GM12878 (cell line): ENCODE results near the gene MYBL2. TPM values are rescaled to one million over a fixed set of nuclear protein-coding genes. Genes with fewer than 3 reads are reported as not detected.

Source experiments
- ATAC-seq: fragments of 200-7000 bp; cut with Tn5 transposase; 3 replicates; pipeline ENCODE4 v1.9.1; 2020; ENCODE audit warnings: mild to moderate bottlenecking, moderate library complexity
- BruUV-seq: library from RNA; stranded (reverse); fragments of 400-500 nt; replicated peaks from 2 replicates; lab custom pipeline; 2021; lab: Mats Ljungman, UMichigan
- CTCF ChIA-PET: fragments of 300-600 bp; sonication (Branson Sonifier 250); formaldehyde crosslinking; extraction: SDS; loops from one replicate; lab custom pipeline; 2021; ENCODE audit warnings: inconsistent platforms; lab: Yijun Ruan, JAX
- POLR2A ChIA-PET: fragments of 350-600 bp; formaldehyde crosslinking; extraction: SDS; loops from one replicate; lab custom pipeline; 2021; ENCODE audit warnings: inconsistent platforms; lab: Charles Lee
- RAD21 ChIA-PET: fragments of 300-600 bp; sonication (Branson Sonifier 250); formaldehyde crosslinking; loops from one replicate; lab custom pipeline; 2023; ENCODE audit warnings: antibody characterized with exemption; ENCODE audit not compliant: unreplicated experiment; lab: Charles Lee
- SMC1A ChIA-PET: fragments of 300-600 bp; sonication (Branson Sonifier 250); formaldehyde crosslinking; loops from one replicate; lab custom pipeline; 2023; ENCODE audit not compliant: unreplicated experiment, uncharacterized antibody; lab: Charles Lee
- DNase-seq: peaks from one replicate; pipeline ENCODE4 v3.0.0-alpha.2; 2011; ENCODE audit warnings: low read depth, low spot score
- FAIRE-seq: peaks from 3 replicates; lab custom pipeline; 2011; peaks lifted over from hg19 to GRCh38; lab: Jason Lieb, UNC
- H2AFZ ChIP-seq: 2 replicates; pipeline ENCODE4 v1.6.0; 2011; ENCODE audit warnings: low read depth, low read length, control low read depth; ENCODE audit not compliant: control insufficient read depth
- H3K27ac ChIP-seq: 2 replicates; pipeline ENCODE4 v1.5.1; 2011; ENCODE audit warnings: control low read depth; ENCODE audit not compliant: control insufficient read depth, insufficient read depth
- H3K27me3 ChIP-seq, 2 experiments: replicated peaks in 1 of 2; 2 replicates each; pipeline versions ENCODE4 v1.6.0 to v1.6.1; 2011; ENCODE audit warnings: low read length in 1 of 2; ENCODE audit not compliant: control insufficient read depth in 2 of 2, insufficient read depth in 2 of 2
- H3K36me3 ChIP-seq, 2 experiments: 2 replicates each; pipeline ENCODE4 v1.5.1; 2011; ENCODE audit warnings: low read length in 1 of 2; ENCODE audit not compliant: control insufficient read depth in 2 of 2, insufficient read depth in 2 of 2
- H3K4me1 ChIP-seq: 2 replicates; pipeline ENCODE4 v1.6.1; 2011; ENCODE audit warnings: mild to moderate bottlenecking, low read length, moderate library complexity, mixed read lengths; ENCODE audit not compliant: control insufficient read depth, insufficient read depth
- H3K4me2 ChIP-seq: 2 replicates; pipeline ENCODE4 v1.6.0; 2011; ENCODE audit warnings: control low read depth; ENCODE audit not compliant: control insufficient read depth, insufficient read depth
- H3K4me3 ChIP-seq: fragments of 200-600 bp; sonication (generic); 2 replicates; pipeline ENCODE4 v1.5.1; 2016
- H3K79me2 ChIP-seq: 2 replicates; pipeline ENCODE4 v1.6.0; 2011; ENCODE audit warnings: low read length; ENCODE audit not compliant: control insufficient read depth, insufficient read depth
- H3K9ac ChIP-seq: 2 replicates; pipeline ENCODE4 v1.8.0; 2011; ENCODE audit warnings: low read length, control low read depth, mixed read lengths; ENCODE audit not compliant: control insufficient read depth, insufficient read depth
- H3K9me3 ChIP-seq: replicated peaks from 3 replicates; pipeline ENCODE4 v1.5.1; 2011; ENCODE audit warnings: mild to moderate bottlenecking, low read length; ENCODE audit not compliant: control insufficient read depth, insufficient read depth
- H4K20me1 ChIP-seq: 2 replicates; pipeline ENCODE4 v1.6.0; 2011; ENCODE audit not compliant: control insufficient read depth, insufficient read depth
- CBX3 ChIP-seq: fragments of 200-600 bp; sonication (generic); IDR thresholded peaks from 2 replicates; pipeline ENCODE4 v1.6.1; 2016; ENCODE audit warnings: low read depth, borderline replicate concordance
- CBX5 ChIP-seq: sonication (generic); IDR thresholded peaks from 2 replicates; pipeline ENCODE4 v1.6.1; 2016; ENCODE audit warnings: low read depth, moderate library complexity, mild to moderate bottlenecking, inconsistent platforms
- CREB1 ChIP-seq: IDR thresholded peaks from 2 replicates; pipeline ENCODE4 v1.6.1; 2012; ENCODE audit warnings: low read depth, mild to moderate bottlenecking, inconsistent platforms
- EP300 ChIP-seq, 2 experiments: fragments of 150-350 bp in 1 of 2; IDR thresholded peaks; 2 replicates each; pipeline ENCODE4 v1.6.1; 2011 to 2012; ENCODE audit warnings: low read depth in 2 of 2, low read length in 2 of 2, borderline replicate concordance in 1 of 2, improper control_type of control experiment in 1 of 2, inconsistent platforms in 1 of 2; ENCODE audit not compliant: control insufficient read depth in 1 of 2
- KAT2A ChIP-seq: conservative IDR thresholded peaks from 2 replicates; pipeline ENCODE4 v1.6.1; 2011; ENCODE audit warnings: low read depth, low read length; ENCODE audit not compliant: control insufficient read depth
- MXI1 ChIP-seq: fragments of 150-350 bp; IDR thresholded peaks from 2 replicates; pipeline ENCODE4 v1.6.1; 2011; ENCODE audit warnings: low read depth, mild to moderate bottlenecking, inconsistent platforms, low read length, improper control_type of control experiment
- NBN ChIP-seq: fragments of 450-650 bp; IDR thresholded peaks from 2 replicates; pipeline ENCODE4 v1.6.1; 2016
- NFYA ChIP-seq: IDR thresholded peaks from 2 replicates; pipeline ENCODE4 v1.6.1; 2011; ENCODE audit warnings: low read depth, mild to moderate bottlenecking, low read length, improper control_type of control experiment, borderline replicate concordance
- NFYB ChIP-seq: IDR thresholded peaks from 2 replicates; pipeline ENCODE4 v1.6.1; 2011; ENCODE audit warnings: low read depth, mild to moderate bottlenecking, low read length, improper control_type of control experiment, moderate library complexity; ENCODE audit not compliant: insufficient read depth
- PML ChIP-seq: IDR thresholded peaks from 2 replicates; pipeline ENCODE4 v1.6.1; 2012; ENCODE audit warnings: low read length, inconsistent platforms
- POU2F2 ChIP-seq: IDR thresholded peaks from 3 replicates; pipeline ENCODE4 v1.6.1; 2011; ENCODE audit warnings: low read depth, mild to moderate bottlenecking, low read length, borderline replicate concordance
- RAD21 ChIP-seq: IDR thresholded peaks from 2 replicates; pipeline ENCODE4 v1.6.1; 2011; ENCODE audit warnings: mild to moderate bottlenecking, low read depth, low read length, moderate library complexity; ENCODE audit not compliant: insufficient read depth
- RCOR1 ChIP-seq: conservative IDR thresholded peaks from 2 replicates; pipeline ENCODE4 v1.6.1; 2012; ENCODE audit warnings: low read depth, low read length, improper control_type of control experiment
- RELA ChIP-seq: fragments of 450-650 bp; IDR thresholded peaks from 2 replicates; pipeline ENCODE4 v1.8.0; 2014; ENCODE audit warnings: borderline replicate concordance; ENCODE audit not compliant: partially characterized antibody
- SREBF2 ChIP-seq: IDR thresholded peaks from 2 replicates; pipeline ENCODE4 v1.6.1; 2012; ENCODE audit warnings: mild to moderate bottlenecking, low read length
- SRF ChIP-seq, 2 experiments: IDR thresholded peaks; 2 replicates each; pipeline ENCODE4 v1.6.1; 2011; ENCODE audit warnings: low read depth in 2 of 2, low read length in 2 of 2, mild to moderate bottlenecking in 1 of 2, moderate library complexity in 1 of 2
- TCF3 ChIP-seq: IDR thresholded peaks from 2 replicates; pipeline ENCODE4 v1.6.1; 2012; ENCODE audit warnings: low read depth, mild to moderate bottlenecking, low read length, borderline replicate concordance; ENCODE audit not compliant: insufficient read depth
- YBX1 ChIP-seq: fragments of 450-650 bp; IDR thresholded peaks from 2 replicates; pipeline ENCODE4 v1.6.1; 2016; ENCODE audit warnings: antibody characterized with exemption
- ZNF24 ChIP-seq: fragments of 450-650 bp; IDR thresholded peaks from 2 replicates; pipeline ENCODE4 v1.6.1; 2017; ENCODE audit warnings: antibody characterized with exemption, mild to moderate bottlenecking
- WGBS: methylation state at CpG from one replicate; pipeline ENCODE4 v1.1.6; 2016; ENCODE audit warnings: low lambda C conversion rate; ENCODE audit not compliant: insufficient replicate concordance, insufficient coverage; ENCODE audit errors: missing lambda C conversion rate; 5-methylcytosine and 5-hydroxymethylcytosine counted together
- in situ Hi-C: fragments of 300-500 bp; cut with MboI; formaldehyde crosslinking; loops from 9 replicates; pipeline ENCODE4 v1.14.3; 2018; ENCODE audit warnings: mixed read lengths
- intact Hi-C: fragments of 100-400 bp; cut with micrococcal nuclease; formaldehyde crosslinking; loops from one replicate; pipeline ENCODE4 v1.14.2; 2022; ENCODE audit not compliant: unreplicated experiment
- polyA plus RNA-seq, 11 experiments: library from polyadenylated mRNA; depleted of rRNA in 4 of 11; unstranded in 6 of 11; stranded (reverse) in 5 of 11; fragments of >200 nt; fragmentation: Nextera tagmentation in 4 of 11; fragmentation: Illumina TruSeq in 1 of 11; extraction: Ambion mirVana in 4 of 11; extraction: Trizol in 1 of 11; gene quantifications; 1 replicate in 1 of 11; 2 replicates in 10 of 11; pipeline versions ENCODE4 v1.2.1 to v1.2.3, GENCODE V29; 2011 to 2016; ENCODE audit warnings: inconsistent platforms in 2 of 11, missing spikeins in 2 of 11, low read depth in 1 of 11
- total RNA-seq, 4 experiments: library from RNA; depleted of rRNA in 3 of 4; stranded (reverse); fragments of >200 nt in 3 of 4; fragmentation: Illumina TruSeq in 1 of 4; extraction: Trizol in 1 of 4; gene quantifications; 2 replicates each; pipeline versions ENCODE4 v1.2.1 to v1.2.3, GENCODE V29; 2013 to 2021
- TF ChIP-seq, protein P1 (sequence below): fragments of 450-650 bp; IDR thresholded peaks from 2 replicates; pipeline ENCODE4 v1.6.1; 2017; ENCODE audit warnings: borderline replicate concordance
- TF ChIP-seq, protein P2 (sequence below): IDR thresholded peaks from 2 replicates; pipeline ENCODE4 v1.6.1; 2011; ENCODE audit warnings: low read depth, mild to moderate bottlenecking, low read length, moderate library complexity, borderline replicate concordance; ENCODE audit errors: extremely low read depth
- TF ChIP-seq, protein P3 (sequence below): fragments of 450-650 bp; IDR thresholded peaks from 2 replicates; pipeline ENCODE4 v1.6.1; 2017; ENCODE audit warnings: mild to moderate bottlenecking

The MYBL2 gene
- total and polyA plus RNA-seq, 10 of the 15 experiments (the other 5 are each of a cell fraction or from before 2014, with no cell fraction given) = 4.5 to 213 (median 74.2) TPM

DNA sequence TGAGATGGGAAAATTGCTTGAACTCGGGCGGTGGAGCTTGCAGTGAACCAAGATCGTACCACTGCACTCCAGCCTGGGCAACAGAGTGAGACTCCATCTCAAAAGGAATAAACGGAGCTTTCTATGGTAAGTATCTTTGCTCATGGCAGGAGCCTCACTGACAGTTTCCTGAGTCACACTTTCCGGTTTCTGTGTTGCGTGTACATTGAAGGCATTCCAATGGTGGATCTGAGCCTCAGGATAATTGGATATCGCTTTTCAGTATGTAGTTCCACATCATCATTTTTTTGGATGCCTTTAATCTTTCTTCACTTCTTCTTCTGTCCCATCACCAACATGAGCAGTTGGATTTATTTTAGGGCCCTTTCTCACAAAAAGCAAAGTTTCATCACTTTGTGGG, 88.5 kb downstream of the MYBL2 start (continued):
- TF ChIP-seq KAT2A = no peak
- TF ChIP-seq TCF3 = no peak

DNA sequence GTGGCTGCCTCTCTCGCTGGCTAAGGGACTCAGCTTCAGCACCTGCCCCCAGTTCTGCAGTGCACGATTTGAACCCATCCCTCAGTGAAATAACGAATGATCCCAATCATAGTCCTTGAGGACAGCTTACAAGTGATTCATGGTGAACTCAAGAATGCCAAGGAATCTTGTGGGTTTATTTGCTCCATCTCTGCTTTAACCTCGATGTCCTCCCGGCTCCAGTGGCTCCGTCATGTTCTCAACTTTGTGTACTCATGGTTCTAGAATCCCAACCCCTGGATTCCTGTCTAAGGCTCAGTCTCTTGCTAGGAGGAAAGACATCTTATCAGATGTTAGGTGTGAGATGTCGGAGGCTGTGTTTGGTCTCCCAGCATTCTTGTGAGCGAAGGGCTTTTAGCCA, 88.9 kb downstream of the MYBL2 start:
- ATAC-seq (no peak), DNase-seq (no peak)
- H3K4me3 ChIP-seq = no peak overlapping the region
- H2AFZ ChIP-seq = no peak overlapping the region
- no peaks in the 10 kb centered on the region for H4K20me1 ChIP-seq
- no peak overlapping the region for H3K27ac ChIP-seq
- TF ChIP-seq MXI1 (no peak), SREBF2 (no peak), CREB1 (no peak), NFYA (no peak), YBX1 (no peak), EP300 (IDR thresholded peaks at IDR 0.05; ENCODE audit: borderline replicate concordance in 1 of 2, control insufficient read depth in 1 of 2, low read depth in 2 of 2, low read length in 2 of 2) (no peak), RAD21 (no peak), ZNF24 (no peak), CBX5 (no peak), CBX3 (no peak), POU2F2 (no peak), RCOR1 (no peak), PML (no peak), NBN (no peak), SRF (IDR thresholded peaks at IDR 0.05; ENCODE audit: low read depth in 2 of 2, low read length in 2 of 2) (no peak), RELA (no peak), NFYB (no peak)
- TF ChIP-seq, protein P1, sequence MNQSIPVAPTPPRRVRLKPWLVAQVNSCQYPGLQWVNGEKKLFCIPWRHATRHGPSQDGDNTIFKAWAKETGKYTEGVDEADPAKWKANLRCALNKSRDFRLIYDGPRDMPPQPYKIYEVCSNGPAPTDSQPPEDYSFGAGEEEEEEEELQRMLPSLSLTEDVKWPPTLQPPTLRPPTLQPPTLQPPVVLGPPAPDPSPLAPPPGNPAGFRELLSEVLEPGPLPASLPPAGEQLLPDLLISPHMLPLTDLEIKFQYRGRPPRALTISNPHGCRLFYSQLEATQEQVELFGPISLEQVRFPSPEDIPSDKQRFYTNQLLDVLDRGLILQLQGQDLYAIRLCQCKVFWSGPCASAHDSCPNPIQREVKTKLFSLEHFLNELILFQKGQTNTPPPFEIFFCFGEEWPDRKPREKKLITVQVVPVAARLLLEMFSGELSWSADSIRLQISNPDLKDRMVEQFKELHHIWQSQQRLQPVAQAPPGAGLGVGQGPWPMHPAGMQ = no peak
- TF ChIP-seq, protein P2, sequence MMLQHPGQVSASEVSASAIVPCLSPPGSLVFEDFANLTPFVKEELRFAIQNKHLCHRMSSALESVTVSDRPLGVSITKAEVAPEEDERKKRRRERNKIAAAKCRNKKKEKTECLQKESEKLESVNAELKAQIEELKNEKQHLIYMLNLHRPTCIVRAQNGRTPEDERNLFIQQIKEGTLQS = no peak
- TF ChIP-seq, protein P3, sequence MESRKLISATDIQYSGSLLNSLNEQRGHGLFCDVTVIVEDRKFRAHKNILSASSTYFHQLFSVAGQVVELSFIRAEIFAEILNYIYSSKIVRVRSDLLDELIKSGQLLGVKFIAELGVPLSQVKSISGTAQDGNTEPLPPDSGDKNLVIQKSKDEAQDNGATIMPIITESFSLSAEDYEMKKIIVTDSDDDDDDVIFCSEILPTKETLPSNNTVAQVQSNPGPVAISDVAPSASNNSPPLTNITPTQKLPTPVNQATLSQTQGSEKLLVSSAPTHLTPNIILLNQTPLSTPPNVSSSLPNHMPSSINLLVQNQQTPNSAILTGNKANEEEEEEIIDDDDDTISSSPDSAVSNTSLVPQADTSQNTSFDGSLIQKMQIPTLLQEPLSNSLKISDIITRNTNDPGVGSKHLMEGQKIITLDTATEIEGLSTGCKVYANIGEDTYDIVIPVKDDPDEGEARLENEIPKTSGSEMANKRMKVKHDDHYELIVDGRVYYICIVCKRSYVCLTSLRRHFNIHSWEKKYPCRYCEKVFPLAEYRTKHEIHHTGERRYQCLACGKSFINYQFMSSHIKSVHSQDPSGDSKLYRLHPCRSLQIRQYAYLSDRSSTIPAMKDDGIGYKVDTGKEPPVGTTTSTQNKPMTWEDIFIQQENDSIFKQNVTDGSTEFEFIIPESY = no peak
- TF ChIP-seq, all 136 proteins: peak for 0
- Histone ChIP-seq H3K9me3 (no peaks in the 10 kb centered on the region; the same call in 2 of the 3 replicates), H3K4me1 (peaks cover 23% of the 10 kb centered on the region), H3K36me3 (no peaks in the 10 kb centered on the region), H3K4me2 (no peak overlapping the region), H3K27me3 (no peaks in the 10 kb centered on the region), H3K9ac (no peak overlapping the region), H3K79me2 (no peaks in the 10 kb centered on the region)
- CTCF ChIA-PET = interaction anchor here (0.5 to 1.3 kb wide), 2 partner anchors 12 to 84 kb away, joined by 3 read pairs; no protein-coding TSS in a partner anchor
- WGBS = 96% methylated on average over 8 of the region's 8 CpGs
- in situ Hi-C loops (no loop called here), intact Hi-C loops (no loop called here)
- POLR2A ChIA-PET = interaction anchor here (0.6 kb wide), 1 partner anchor 35 kb away, joined by 3 read pairs; no protein-coding TSS in a partner anchor
- BruUV-seq = no TSS peak
- RAD21 ChIA-PET = no interaction called here
- SMC1A ChIA-PET = interaction anchor here (1.5 to 2.2 kb wide), 2 partner anchors 84 to 322 kb away, joined by 4 to 10 read pairs; no protein-coding TSS in a partner anchor
- no peak for FAIRE-seq
